NCI-H1105 (cell line): ENCODE results near the gene HOXB8.
A peak's percentile ranks its signal among the peaks of the same experiment; 100 is the strongest.

Experiments
- DNase-seq: peaks from one replicate; lab custom pipeline; 2025; lab: John Stamatoyannopoulos, UW

The HOXB8 gene

DNA sequence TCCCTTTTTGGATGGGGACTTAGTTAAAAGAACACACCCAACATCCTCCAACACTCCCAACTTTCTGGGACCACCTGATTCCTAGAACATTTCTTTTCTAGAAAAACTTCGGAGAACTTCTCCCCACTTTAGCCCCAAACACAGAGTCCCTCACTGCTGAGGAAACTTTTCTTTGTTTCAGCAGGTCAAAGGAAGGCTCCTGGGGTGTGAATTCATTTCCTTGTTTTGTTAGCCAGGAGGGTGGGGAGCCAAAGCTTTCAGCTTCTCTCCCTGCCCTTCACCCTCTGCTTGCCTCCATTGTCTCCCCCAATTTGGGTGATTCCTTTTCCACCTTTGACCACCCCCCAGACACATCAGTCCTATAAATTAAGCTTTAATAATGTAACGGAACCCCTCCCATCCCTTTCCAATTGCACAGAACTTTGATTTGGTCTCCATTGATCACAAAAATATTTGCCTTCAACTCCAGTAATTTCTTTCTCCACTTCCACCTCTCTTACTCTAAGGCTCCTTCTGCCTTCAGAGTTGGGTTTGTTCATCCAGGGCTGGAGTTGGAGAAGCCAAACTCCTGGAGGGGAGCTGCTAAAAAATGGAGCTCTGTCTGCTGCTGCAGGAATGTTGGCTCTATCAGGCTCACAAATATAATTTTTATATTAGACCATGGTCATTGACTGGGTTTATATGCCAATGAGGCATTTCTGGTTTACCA lies 47.3 kb downstream of the HOXB8 start:
- no peak for DNase-seq

DNA sequence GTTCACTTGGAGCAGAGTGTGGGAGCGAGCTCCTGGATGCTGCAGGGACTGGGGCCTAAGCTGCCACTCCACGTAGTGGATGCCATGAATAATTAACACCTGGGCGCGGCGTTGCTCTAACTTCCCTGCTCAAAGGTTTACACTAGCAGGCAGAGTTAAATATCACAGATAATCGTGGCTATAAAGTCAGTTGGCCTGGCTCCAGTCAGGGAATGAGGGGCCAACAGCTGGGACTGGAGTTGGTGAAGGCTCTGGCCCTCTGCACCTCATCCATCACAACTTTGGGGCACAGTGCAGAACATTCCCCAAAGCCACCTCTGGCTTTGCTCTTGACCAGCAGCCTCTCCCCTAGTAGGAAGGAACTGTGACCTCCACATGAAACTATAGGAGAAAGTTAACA lies 47.9 kb downstream of the HOXB8 start:
- DNase-seq, result no peak

DNA sequence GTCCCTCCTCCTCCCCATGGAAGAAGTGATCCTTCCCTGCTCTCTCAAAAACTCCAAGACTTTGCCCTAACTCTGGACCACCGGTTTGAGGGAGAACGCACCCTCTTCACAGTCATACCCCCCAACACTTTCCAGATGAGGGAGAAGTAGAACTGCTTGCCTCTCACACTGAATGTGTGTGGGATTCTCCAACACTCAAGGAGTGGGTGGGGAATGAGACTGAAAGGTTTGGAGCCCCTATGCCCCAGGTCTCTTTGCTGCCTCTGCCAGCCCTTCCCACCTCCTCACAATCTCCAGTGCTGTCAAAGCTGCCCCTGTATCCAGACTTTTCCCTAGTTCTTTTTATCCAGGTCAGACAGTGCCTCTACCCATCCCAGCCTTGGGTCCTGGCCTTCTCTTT lies 48.4 kb downstream of the HOXB8 start:
- DNase-seq, result no peak

DNA sequence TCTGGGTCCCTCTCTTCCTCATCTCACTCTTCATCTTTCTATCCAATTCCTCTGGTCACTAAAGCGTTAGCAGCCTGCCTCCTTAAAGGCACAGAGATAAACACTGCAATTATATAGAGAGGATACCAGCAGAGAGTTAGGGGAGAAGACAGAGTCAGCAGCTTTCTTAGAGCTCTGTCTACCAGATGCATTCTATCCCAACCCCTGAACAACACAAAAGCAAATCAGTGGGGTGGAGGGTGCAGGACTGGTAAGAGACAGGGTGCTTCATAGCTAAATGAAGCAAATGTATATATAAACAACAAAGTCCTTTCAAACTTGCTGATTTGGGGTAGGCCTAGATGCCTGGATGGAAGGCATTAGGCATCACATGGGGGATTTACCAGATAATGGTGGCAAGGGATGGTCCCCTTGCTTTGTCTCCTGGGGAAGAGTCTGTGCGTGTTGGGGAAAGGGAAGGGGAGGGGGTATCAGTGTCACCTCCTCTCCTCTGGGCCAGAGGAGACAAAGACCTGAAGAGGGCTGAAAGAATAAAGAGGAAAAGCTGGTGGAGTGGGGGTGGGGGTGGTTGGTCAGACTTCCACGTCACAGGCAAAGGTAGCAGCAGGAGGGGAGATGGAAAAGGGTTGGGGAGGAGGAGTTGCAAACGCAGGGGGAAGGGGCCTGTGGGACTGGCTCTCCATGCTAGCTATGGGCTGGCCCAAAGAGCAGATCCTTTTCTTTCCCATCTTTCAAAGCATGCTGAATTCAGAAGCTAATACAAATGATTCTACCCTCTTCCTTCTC lies 49.0 kb downstream of the HOXB8 start:
- no peak for DNase-seq

DNA sequence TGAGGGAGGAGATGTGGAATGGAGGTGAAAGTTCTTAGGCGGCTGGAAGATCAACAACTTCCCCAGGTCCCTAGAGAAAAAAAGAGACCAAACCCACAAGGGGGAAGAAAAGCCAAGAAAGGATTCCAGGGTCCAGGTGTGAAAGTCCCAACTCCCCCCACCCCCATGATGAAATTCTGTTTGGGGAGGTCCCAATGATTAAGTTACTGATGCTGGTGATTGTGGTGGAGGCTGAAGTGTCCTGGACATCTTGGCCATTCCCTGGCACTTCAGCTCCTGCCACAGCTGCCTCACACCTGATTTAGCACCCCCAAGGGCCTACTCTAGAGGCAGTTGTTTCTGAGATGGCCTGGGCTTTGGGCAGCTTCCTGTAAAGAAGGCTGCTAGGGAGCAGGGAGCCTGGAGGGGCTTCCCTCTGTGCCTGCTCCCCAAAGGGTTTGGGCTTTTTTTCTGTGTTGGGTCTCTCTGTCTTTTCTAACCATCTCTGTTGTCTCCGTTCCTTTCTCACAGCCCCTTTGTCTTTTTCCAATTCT lies 50.0 kb downstream of the HOXB8 start:
- DNase-seq, result no peak

DNA sequence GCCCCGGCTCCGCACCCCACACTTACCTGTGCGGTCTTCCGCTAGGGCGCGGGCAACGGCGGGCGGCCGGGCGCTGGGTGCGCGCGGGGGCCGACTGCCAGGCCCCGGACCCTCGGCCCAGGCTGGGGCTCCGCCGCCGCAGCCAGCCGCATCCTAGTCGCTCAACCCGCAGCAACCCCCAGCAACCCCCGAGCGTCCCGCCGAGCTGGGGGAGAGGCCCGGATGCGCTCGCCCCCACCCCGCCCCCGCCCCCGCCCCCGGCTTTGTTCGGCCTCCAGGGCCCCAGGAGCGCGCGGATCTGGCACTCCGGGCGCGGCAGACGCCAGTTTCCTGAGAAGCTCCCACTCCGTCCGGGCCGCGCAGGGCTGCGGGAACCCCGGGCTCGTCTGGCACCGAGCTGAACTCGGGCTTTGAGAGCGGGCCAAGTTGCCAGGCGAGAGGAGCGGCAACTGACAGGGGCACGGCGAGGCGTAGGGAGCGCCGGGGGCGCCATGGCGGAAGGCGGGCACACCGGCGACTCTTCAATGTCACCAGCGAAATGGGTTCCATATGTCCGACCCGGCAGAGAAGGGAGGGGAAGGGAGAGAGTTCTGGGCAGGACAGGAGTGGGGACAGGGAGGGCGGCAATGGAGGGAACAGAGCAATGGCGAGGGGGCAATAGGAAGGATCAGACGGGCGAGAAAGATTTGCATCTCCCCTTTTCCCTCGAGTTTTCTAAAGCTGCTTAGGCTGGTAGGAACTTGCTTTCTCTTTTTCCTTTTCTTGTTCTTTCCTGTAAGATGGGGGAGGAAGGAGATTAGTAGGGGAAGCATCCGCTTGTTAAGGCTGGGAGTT lies 50.7 kb downstream of the HOXB8 start:
- peak; percentile 35 for DNase-seq

DNA sequence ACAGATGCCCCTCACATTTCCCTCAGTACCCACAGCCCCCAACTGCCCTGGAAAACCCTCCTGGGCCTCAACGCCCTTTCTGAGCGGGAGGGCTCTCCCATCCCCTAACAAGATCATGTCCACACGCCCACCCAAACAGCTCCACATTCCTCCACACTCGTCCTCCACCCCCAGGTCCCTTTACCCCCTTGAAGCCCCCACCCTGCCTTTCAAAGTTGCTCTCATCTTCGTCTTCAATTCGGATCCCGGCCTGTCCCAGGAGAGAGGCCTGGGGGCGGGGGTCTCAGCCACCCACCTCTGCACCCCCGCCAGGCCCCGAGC lies 51.3 kb downstream of the HOXB8 start:
- DNase-seq, result no peak

DNA sequence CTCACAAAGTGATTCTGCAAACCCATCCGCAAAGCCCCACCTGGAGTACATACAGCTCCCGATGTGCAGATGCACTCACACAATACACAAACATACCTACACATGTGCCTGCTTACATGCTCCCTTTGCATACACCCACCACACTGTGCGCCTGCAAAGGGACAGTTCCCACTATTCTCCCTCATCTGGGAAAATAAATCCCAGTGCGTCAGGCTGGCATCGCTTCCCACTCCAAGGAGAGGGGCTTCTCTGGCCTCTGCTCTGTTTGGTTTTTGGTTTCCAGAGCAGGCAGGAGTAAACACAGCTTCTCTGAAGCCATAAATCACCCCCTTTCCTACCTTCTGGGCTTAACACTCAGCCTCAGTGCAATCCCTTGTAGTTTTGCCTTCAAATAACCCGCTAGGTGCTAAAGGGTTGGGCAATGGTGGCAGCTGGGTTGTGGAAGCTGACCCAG lies 51.7 kb downstream of the HOXB8 start:
- DNase-seq, result no peak

DNA sequence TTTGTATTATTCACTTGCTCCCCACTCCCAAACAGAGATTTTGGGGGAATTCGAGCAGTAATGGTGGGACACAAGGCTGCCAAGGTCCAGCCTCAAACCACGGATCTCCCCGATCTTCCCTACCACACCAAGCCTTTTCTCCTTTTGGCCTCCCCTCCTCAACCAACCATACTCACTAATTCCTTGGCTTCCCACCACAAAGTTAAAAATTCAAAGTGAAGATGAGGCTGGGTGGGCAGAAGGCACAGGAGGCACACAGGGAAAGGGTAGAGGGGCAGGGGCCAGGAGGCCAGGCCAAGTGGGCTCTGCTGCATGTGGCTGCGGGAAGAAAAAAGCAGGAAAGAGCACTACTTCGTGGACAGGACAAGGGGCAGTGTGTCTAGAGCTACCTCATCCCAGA lies 52.2 kb downstream of the HOXB8 start:
- no peak for DNase-seq
